HepG2 (cell line): Measurements from ENCODE around the gene CMTM2. TPM values are rescaled to one million over a fixed set of nuclear protein-coding genes. Genes with fewer than 3 reads are reported as not detected.

ENCODE experiments used
- ATAD3A ChIP-seq: sonication (generic); formaldehyde crosslinking; IDR thresholded peaks from 2 replicates; pipeline ENCODE4 v1.4.0; 2020; ENCODE audit warnings: missing genetic modification reagents
- EED ChIP-seq: sonication (generic); formaldehyde crosslinking; IDR thresholded peaks from 2 replicates; pipeline ENCODE4 v1.5.0; 2020; ENCODE audit warnings: mild to moderate bottlenecking, missing genetic modification reagents
- FOSL2 ChIP-seq: sonication (generic); formaldehyde crosslinking; IDR thresholded peaks from 2 replicates; pipeline ENCODE4 v1.4.0; 2020; ENCODE audit warnings: missing genetic modification reagents
- FOXJ3 ChIP-seq: sonication (generic); formaldehyde crosslinking; IDR thresholded peaks from 2 replicates; pipeline ENCODE4 v1.4.0; 2020; ENCODE audit warnings: missing genetic modification reagents, mild to moderate bottlenecking, borderline replicate concordance
- GZF1 ChIP-seq: sonication (generic); formaldehyde crosslinking; IDR thresholded peaks from 2 replicates; pipeline ENCODE4 v1.5.1; 2020; ENCODE audit warnings: mild to moderate bottlenecking, missing genetic modification reagents
- HCFC1 ChIP-seq: fragments of 150-350 bp; IDR thresholded peaks from 2 replicates; pipeline ENCODE4 v1.6.1; 2014; ENCODE audit warnings: low read depth, low read length
- RELA ChIP-seq: sonication (generic); formaldehyde crosslinking; IDR thresholded peaks from 2 replicates; pipeline ENCODE4 v1.4.0; 2020; ENCODE audit warnings: missing genetic modification reagents
- SMYD3 ChIP-seq: sonication (generic); formaldehyde crosslinking; IDR thresholded peaks from 2 replicates; pipeline ENCODE4 v1.8.1; 2023; ENCODE audit warnings: mild to moderate bottlenecking, missing genetic modification reagents
- SYNCRIP ChIP-seq: fragments of 200-400 bp; formaldehyde crosslinking; IDR thresholded peaks from 2 replicates; pipeline ENCODE4 v1.6.1; 2018; ENCODE audit warnings: mild to moderate bottlenecking, low read depth, low read length; ENCODE audit not compliant: insufficient read depth
- U2AF1 ChIP-seq: fragments of 200-400 bp; formaldehyde crosslinking; optimal IDR thresholded peaks from 2 replicates; pipeline ENCODE3; 2017; ENCODE audit warnings: mild to moderate bottlenecking, low read depth, low read length
- ZFP36L2 ChIP-seq: sonication (generic); formaldehyde crosslinking; IDR thresholded peaks from 2 replicates; pipeline ENCODE4 v1.4.0; 2020; ENCODE audit warnings: missing genetic modification reagents
- ZNF230 ChIP-seq: sonication (generic); formaldehyde crosslinking; IDR thresholded peaks from 2 replicates; pipeline ENCODE4 v1.4.0; 2020; ENCODE audit warnings: mild to moderate bottlenecking, missing genetic modification reagents
- ZNF3 ChIP-seq: IDR thresholded peaks from 2 replicates; pipeline ENCODE4 v1.7.0; 2017; ENCODE audit warnings: inconsistent platforms
- ZNF513 ChIP-seq: sonication (generic); formaldehyde crosslinking; conservative IDR thresholded peaks from 2 replicates; pipeline ENCODE4 v1.5.0; 2020; ENCODE audit warnings: missing genetic modification reagents
- ZNF577 ChIP-seq: sonication (generic); formaldehyde crosslinking; IDR thresholded peaks from 2 replicates; pipeline ENCODE4 v1.4.0; 2020; ENCODE audit warnings: mild to moderate bottlenecking, low read depth, missing genetic modification reagents, borderline replicate concordance
- ZSCAN22 ChIP-seq: sonication (generic); formaldehyde crosslinking; IDR thresholded peaks from 2 replicates; pipeline ENCODE4 v1.4.0; 2020; ENCODE audit warnings: mild to moderate bottlenecking, missing genetic modification reagents
- polyA plus RNA-seq, 8 experiments: library from polyadenylated mRNA; depleted of rRNA in 3 of 8; stranded (reverse) in 7 of 8; unstranded in 1 of 8; fragments of >200 nt; fragmentation: Illumina TruSeq in 4 of 8; extraction: Trizol in 4 of 8; gene quantifications; 2 replicates each; pipeline versions ENCODE4 v1.2.1 to v1.2.3, GENCODE V29; 2011 to 2016; ENCODE audit warnings: low read depth in 4 of 8, missing spikeins in 1 of 8, mixed read lengths in 1 of 8; ENCODE audit not compliant: insufficient read depth in 1 of 8
- total RNA-seq, 5 experiments: library from RNA; depleted of rRNA; stranded (reverse); fragments of >200 nt; fragmentation: Illumina TruSeq; extraction: Trizol; gene quantifications; 2 replicates each; pipeline ENCODE4 v1.2.3, GENCODE V29; 2016; ENCODE audit warnings: low read depth in 1 of 5
- TF ChIP-seq, protein P1 (sequence below): sonication (generic); formaldehyde crosslinking; IDR thresholded peaks from 2 replicates; pipeline ENCODE4 v1.4.0; 2020; ENCODE audit warnings: mild to moderate bottlenecking, missing genetic modification reagents, borderline replicate concordance
- TF ChIP-seq, protein P2 (sequence below): sonication (generic); formaldehyde crosslinking; IDR thresholded peaks from 2 replicates; pipeline ENCODE4 v1.5.1; 2020; ENCODE audit warnings: missing genetic modification reagents, mild to moderate bottlenecking, borderline replicate concordance
- TF ChIP-seq, protein P3 (sequence below): sonication (generic); formaldehyde crosslinking; IDR thresholded peaks from 2 replicates; pipeline ENCODE4 v1.4.0; 2020; ENCODE audit warnings: mild to moderate bottlenecking, missing genetic modification reagents

Gene CMTM2
- total and polyA plus RNA-seq, 2 of the 13 experiments (the other 11 are each of a cell fraction or from before 2014, with no cell fraction given), result not detected

DNA sequence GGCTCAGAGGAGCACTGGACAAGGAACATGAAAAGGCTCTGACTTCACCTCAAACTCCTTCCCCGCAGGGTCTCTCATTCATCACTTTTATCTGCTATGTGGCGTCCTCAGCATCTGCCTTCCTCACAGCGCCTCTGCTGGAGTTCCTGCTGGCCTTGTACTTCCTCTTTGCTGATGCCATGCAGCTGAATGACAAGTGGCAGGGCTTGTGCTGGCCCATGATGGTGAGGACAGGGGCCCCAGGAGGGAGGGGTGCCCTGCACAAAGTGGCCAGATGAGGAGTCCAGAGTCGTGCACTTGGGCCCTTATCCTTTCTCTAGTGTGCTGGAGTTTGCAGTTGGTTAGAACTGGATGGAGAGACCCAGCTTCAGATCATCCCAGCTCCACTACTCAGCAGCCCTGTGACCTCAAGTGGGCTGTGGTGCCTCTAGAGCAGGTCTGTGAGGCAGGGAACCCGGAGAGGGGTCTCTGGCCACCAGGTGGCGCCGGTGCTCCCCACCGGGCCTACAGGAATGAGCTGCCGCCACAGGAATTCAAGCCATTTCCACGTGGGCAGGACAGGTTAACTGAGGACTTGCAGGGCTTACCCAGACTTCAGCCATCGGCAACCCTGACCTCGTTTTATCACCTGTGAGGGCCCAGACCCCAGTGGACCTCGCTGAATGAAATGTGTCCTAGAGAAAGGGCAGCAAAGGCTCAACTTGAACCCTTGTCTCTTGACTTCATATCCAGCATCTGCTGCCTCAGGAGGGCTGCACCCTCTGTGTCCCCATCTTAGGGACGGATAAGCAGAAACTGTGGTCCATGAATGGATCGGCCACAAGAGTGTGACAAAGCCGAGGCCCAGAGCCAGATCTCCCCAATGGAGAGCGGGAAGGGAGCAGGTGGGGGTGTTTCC lies 29.2 kb downstream of the CMTM2 start (continued):
- TF ChIP-seq, protein P1, sequence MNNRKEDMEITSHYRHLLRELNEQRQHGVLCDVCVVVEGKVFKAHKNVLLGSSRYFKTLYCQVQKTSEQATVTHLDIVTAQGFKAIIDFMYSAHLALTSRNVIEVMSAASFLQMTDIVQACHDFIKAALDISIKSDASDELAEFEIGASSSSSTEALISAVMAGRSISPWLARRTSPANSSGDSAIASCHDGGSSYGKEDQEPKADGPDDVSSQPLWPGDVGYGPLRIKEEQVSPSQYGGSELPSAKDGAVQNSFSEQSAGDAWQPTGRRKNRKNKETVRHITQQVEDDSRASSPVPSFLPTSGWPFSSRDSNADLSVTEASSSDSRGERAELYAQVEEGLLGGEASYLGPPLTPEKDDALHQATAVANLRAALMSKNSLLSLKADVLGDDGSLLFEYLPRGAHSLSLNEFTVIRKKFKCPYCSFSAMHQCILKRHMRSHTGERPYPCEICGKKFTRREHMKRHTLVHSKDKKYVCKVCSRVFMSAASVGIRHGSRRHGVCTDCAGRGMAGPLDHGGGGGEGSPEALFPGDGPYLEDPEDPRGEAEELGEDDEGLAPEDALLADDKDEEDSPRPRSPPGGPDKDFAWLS, result no peak
- no peak; the same call in 1 of the 2 replicates for TF ChIP-seq EED (CRISPR knock-in tag)
- no peak for TF ChIP-seq ATAD3A (CRISPR knock-in tag)
- TF ChIP-seq U2AF1, result peak; percentile 91
- peak; percentile 56 for TF ChIP-seq FOSL2 (CRISPR knock-in tag)
- 0 out of 2 replicates have a peak, but pooled peaks have one; percentile 50 for TF ChIP-seq ZSCAN22 (CRISPR knock-in tag)
- TF ChIP-seq FOXJ3 (CRISPR knock-in tag), result peak; percentile 40; the same call in 1 of the 2 replicates
- TF ChIP-seq, protein P2, sequence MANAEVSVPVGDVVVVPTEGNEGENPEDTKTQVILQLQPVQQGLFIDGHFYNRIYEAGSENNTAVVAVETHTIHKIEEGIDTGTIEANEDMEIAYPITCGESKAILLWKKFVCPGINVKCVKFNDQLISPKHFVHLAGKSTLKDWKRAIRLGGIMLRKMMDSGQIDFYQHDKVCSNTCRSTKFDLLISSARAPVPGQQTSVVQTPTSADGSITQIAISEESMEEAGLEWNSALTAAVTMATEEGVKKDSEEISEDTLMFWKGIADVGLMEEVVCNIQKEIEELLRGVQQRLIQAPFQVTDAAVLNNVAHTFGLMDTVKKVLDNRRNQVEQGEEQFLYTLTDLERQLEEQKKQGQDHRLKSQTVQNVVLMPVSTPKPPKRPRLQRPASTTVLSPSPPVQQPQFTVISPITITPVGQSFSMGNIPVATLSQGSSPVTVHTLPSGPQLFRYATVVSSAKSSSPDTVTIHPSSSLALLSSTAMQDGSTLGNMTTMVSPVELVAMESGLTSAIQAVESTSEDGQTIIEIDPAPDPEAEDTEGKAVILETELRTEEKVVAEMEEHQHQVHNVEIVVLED (CRISPR knock-in tag), result peak; percentile 60; the same call in 1 of the 2 replicates
- TF ChIP-seq HCFC1, result no peak
- TF ChIP-seq RELA (CRISPR knock-in tag), result peak; percentile 91
- no peak for TF ChIP-seq ZFP36L2 (CRISPR knock-in tag)
- TF ChIP-seq ZNF230 (CRISPR knock-in tag), result peak; percentile 94
- peak; percentile 78; the same call in 1 of the 2 replicates for TF ChIP-seq SMYD3 (CRISPR knock-in tag)
- TF ChIP-seq ZNF3 (CRISPR knock-in tag), result no peak
- TF ChIP-seq SYNCRIP, result no peak
- peak; percentile 51; the same call in 1 of the 2 replicates for TF ChIP-seq GZF1
- TF ChIP-seq, protein P3, sequence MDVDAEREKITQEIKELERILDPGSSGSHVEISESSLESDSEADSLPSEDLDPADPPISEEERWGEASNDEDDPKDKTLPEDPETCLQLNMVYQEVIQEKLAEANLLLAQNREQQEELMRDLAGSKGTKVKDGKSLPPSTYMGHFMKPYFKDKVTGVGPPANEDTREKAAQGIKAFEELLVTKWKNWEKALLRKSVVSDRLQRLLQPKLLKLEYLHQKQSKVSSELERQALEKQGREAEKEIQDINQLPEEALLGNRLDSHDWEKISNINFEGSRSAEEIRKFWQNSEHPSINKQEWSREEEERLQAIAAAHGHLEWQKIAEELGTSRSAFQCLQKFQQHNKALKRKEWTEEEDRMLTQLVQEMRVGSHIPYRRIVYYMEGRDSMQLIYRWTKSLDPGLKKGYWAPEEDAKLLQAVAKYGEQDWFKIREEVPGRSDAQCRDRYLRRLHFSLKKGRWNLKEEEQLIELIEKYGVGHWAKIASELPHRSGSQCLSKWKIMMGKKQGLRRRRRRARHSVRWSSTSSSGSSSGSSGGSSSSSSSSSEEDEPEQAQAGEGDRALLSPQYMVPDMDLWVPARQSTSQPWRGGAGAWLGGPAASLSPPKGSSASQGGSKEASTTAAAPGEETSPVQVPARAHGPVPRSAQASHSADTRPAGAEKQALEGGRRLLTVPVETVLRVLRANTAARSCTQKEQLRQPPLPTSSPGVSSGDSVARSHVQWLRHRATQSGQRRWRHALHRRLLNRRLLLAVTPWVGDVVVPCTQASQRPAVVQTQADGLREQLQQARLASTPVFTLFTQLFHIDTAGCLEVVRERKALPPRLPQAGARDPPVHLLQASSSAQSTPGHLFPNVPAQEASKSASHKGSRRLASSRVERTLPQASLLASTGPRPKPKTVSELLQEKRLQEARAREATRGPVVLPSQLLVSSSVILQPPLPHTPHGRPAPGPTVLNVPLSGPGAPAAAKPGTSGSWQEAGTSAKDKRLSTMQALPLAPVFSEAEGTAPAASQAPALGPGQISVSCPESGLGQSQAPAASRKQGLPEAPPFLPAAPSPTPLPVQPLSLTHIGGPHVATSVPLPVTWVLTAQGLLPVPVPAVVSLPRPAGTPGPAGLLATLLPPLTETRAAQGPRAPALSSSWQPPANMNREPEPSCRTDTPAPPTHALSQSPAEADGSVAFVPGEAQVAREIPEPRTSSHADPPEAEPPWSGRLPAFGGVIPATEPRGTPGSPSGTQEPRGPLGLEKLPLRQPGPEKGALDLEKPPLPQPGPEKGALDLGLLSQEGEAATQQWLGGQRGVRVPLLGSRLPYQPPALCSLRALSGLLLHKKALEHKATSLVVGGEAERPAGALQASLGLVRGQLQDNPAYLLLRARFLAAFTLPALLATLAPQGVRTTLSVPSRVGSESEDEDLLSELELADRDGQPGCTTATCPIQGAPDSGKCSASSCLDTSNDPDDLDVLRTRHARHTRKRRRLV (CRISPR knock-in tag), result peak; percentile 80; the same call in 1 of the 2 replicates
- TF ChIP-seq ZNF577 (CRISPR knock-in tag), result no peak
- no peak for TF ChIP-seq ZNF513 (CRISPR knock-in tag)
